Effector memory CD4-positive, alpha-beta T cell (primary cell): Measurements from ENCODE around the gene BCAS1.

Source experiments
- DNase-seq, 3 donors: peaks; one replicate each; pipeline ENCODE4 v3.0.0-alpha.2; 2020
- H3K27ac ChIP-seq: 2 replicates; pipeline ENCODE4 v1.7.0; 2013; ENCODE audit warnings: mild to moderate bottlenecking, low read length, moderate library complexity; ENCODE audit not compliant: insufficient read depth, poor library complexity, severe bottlenecking
- H3K27me3 ChIP-seq: replicated peaks from 2 replicates; pipeline ENCODE4 v1.7.0; 2013; ENCODE audit warnings: mild to moderate bottlenecking, low read length; ENCODE audit not compliant: insufficient read depth, control insufficient read depth, poor library complexity, severe bottlenecking
- H3K36me3 ChIP-seq: 2 replicates; pipeline ENCODE4 v1.7.0; 2013; ENCODE audit warnings: mild to moderate bottlenecking, low read length, moderate library complexity; ENCODE audit not compliant: control insufficient read depth, insufficient read depth
- H3K4me1 ChIP-seq: 2 replicates; pipeline ENCODE4 v1.7.0; 2013; ENCODE audit warnings: low read length, mild to moderate bottlenecking; ENCODE audit not compliant: control insufficient read depth, insufficient read depth, poor library complexity, severe bottlenecking
- H3K4me3 ChIP-seq: 2 replicates; pipeline ENCODE4 v1.7.0; 2013; ENCODE audit warnings: low read length, low read depth, mild to moderate bottlenecking; ENCODE audit not compliant: insufficient read depth, poor library complexity, severe bottlenecking
- H3K9me3 ChIP-seq: 2 replicates; pipeline ENCODE4 v1.7.0; 2013; ENCODE audit warnings: mild to moderate bottlenecking, low read length, moderate library complexity; ENCODE audit not compliant: control insufficient read depth

Gene BCAS1

DNA sequence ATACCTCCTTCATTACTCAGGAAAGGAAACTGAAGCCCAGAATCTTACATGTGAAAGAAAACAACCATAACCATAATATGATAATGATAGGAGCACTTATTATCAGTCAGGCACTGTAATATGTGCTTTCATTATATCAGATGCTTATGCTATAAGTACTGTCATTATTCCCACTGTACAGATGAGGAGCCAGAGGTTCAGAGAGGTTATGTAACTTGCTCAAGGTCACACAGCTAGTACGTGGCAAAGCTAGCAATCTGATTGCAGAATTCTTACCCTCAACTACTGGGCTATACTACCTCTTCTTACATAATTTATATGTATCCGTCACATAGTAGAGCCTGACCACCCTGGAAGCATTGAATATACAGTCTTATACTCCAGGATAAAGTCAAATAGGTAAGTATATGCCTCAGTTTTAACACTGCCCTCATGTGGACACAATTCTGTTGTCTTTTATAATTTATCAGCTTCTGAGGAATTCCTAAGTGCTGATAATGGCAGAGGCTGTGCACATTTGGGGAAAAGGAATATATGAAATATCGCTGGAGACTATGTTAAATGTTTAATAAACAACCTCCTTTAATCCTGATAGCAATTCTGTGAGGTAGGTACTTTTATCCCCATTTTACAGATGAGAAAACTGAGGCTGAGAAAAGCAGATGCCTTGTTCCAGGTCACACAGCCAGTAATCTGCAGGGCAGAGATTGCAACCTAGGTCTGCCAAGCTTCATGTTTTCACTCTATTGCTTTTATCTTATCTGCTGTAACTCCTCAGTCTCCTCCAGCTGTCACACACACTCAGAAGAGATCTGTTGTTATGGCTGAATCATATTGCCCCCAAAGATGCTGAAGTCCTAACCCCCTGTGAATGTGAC, 13.4 kb downstream of the BCAS1 start:
- H3K36me3 ChIP-seq: no peaks in the 10 kb centered on the region
- no peak overlapping the region for H3K4me3 ChIP-seq
- H3K27me3 ChIP-seq: no peaks in the 10 kb centered on the region
- H3K9me3 ChIP-seq: no peaks in the 10 kb centered on the region
- DNase-seq: no peak
- no peaks in the 10 kb centered on the region for H3K4me1 ChIP-seq
- H3K27ac ChIP-seq: no peak overlapping the region

DNA sequence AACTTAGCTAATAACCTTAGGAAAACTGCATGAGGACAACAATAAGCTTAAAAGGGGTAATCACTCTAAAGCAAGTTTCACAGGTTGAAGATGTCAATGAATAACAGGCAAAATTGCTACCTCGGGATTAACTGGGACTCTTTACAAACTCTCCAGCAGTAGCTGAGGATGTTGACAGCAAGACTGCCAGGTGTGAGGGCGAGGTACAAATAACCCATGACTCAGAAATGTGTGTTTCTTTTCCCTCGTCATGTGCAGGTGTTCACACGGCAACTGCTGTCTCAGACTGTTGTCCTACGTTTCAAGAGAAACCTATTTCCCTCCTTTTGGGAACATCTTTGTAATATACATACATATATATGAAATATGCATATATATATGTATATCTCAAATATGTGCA, 15.9 kb downstream of the BCAS1 start:
- Histone ChIP-seq H3K9me3 (no peaks in the 10 kb centered on the region), H3K4me3 (no peak overlapping the region), H3K36me3 (no peaks in the 10 kb centered on the region), H3K27ac (no peak overlapping the region), H3K27me3 (no peaks in the 10 kb centered on the region), H3K4me1 (no peaks in the 10 kb centered on the region)
- no peak for DNase-seq

DNA sequence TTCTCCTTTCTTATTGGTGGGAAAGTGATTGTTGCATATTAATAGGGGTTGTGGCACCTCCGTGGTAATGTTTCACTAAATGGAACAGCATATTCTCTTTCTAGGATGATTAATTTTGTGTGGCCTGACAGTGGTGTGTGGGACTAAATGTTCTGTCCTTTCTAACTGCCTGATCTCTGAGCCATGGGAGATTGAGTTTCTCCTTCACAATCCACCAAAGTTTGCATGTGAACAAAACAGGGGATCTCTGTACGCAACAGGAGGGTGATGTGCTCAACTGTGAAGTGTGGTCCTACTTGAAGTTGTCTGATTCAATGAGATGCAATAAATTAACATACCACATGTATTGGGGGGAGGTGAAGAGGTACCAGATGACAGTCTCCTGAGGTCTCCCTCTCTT, 19.3 kb downstream of the BCAS1 start:
- no peak for DNase-seq
- no peaks in the 10 kb centered on the region for H3K4me1 ChIP-seq
- no peaks in the 10 kb centered on the region for H3K27me3 ChIP-seq
- no peaks in the 10 kb centered on the region for H3K36me3 ChIP-seq
- H3K9me3 ChIP-seq: no peaks in the 10 kb centered on the region
- H3K4me3 ChIP-seq: no peak overlapping the region
- no peak overlapping the region for H3K27ac ChIP-seq

DNA sequence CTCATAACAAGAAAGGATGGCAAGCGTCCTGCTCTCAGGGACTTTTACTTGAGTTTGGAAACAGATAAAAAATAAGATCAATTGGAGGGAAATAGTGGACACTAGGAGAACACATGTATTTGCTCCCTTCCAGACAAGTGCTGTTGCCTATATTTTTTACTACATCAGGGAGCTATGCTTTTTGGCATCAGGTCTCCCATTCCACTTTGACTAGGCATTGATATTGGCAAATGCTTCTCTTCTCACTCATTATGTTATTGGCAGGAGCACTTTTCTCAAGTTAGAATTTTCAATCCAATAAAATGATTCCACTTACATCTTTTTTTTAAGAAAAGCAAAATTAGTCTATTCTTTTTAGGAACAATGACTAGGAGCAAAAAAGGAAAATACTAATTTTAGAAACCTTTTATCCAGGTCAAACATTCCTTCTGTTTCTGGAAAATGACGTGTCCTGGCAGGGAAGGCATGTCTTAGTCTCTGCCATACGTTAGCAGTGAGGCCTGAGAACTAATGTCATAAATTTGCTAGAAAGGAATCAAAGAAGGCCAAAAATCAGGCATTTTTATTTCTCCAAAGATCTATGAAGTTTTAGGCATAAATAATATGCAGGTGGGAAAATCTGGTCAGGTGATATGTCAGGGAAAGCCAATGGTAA, 21.4 kb downstream of the BCAS1 start:
- no peaks in the 10 kb centered on the region for H3K4me1 ChIP-seq
- H3K9me3 ChIP-seq: no peaks in the 10 kb centered on the region
- H3K27me3 ChIP-seq: no peaks in the 10 kb centered on the region
- H3K4me3 ChIP-seq: no peak overlapping the region
- no peak overlapping the region for H3K27ac ChIP-seq
- no peaks in the 10 kb centered on the region for H3K36me3 ChIP-seq
- no peak for DNase-seq

DNA sequence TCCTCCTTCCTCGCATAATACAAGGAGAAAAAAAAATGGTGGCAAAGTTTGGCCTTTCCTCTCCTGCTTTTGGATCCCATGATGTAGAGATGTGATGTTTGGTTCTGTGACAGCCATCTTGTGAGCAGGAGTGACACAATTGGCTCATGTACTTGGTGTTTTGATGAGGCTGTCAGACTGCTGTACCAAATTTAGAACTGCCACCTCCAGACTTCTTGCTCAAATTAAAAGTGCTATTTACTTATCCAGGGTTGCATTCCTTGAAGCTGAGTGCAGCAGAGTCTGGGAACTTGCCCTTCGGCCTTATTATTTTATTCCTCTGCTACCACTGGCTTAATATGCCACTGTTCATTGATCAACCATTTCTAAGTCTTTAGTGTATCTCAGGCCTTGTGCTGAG, 21.9 kb downstream of the BCAS1 start:
- H3K27ac ChIP-seq: no peak overlapping the region

DNA sequence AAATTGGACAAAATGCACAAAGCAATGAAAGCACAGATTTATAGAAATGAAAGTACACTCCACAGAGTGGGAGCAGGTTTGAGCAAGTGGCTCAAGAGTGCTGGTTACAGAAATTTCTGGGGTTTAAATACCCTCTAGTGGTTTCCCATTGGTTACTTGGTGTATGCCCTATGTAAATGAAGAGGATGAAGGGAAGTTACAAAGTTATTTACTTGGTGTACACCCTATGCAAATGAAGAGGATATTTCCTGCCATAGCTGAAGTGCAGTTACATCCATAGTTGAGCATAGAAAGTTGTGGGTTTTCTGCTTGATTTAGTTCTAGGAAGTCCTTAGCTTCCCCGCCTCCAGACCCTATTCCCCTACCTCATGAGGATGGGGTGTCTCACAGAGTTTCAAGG, 22.7 kb downstream of the BCAS1 start:
- Histone ChIP-seq H3K4me1 (no peaks in the 10 kb centered on the region), H3K36me3 (no peaks in the 10 kb centered on the region), H3K27me3 (no peaks in the 10 kb centered on the region), H3K27ac (no peak overlapping the region), H3K4me3 (no peak overlapping the region), H3K9me3 (no peaks in the 10 kb centered on the region)
- no peak for DNase-seq

More for the DNA sequence above, 21.9 kb downstream of the BCAS1 start:
- DNase-seq: no peak
- Histone ChIP-seq H3K4me3 (no peak overlapping the region), H3K4me1 (no peaks in the 10 kb centered on the region), H3K9me3 (no peaks in the 10 kb centered on the region), H3K36me3 (no peaks in the 10 kb centered on the region), H3K27me3 (no peaks in the 10 kb centered on the region)

DNA sequence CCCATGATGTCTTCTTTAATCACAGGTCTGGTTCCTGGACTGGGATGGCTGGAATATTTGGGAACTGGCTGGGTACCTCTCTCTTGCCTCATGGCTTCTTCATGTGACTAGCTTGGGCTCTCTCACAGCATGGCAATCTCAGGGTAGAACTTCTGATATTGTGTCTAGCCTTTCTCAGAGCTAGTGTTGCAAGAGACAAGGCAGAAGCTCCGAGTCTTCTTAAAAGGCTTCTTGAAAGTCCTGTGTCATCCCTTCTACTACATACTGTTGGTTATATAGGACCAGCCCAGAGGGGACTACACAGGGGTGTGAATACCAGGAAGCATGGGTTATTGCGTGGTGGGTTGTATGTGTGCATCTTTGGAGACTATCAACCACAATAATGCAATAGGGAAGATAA, 23.3 kb downstream of the BCAS1 start:
- DNase-seq: no peak
- no peak overlapping the region for H3K27ac ChIP-seq
- H3K4me3 ChIP-seq: no peak overlapping the region
- no peaks in the 10 kb centered on the region for H3K9me3 ChIP-seq
- no peaks in the 10 kb centered on the region for H3K4me1 ChIP-seq
- H3K27me3 ChIP-seq: no peaks in the 10 kb centered on the region
- no peaks in the 10 kb centered on the region for H3K36me3 ChIP-seq

DNA sequence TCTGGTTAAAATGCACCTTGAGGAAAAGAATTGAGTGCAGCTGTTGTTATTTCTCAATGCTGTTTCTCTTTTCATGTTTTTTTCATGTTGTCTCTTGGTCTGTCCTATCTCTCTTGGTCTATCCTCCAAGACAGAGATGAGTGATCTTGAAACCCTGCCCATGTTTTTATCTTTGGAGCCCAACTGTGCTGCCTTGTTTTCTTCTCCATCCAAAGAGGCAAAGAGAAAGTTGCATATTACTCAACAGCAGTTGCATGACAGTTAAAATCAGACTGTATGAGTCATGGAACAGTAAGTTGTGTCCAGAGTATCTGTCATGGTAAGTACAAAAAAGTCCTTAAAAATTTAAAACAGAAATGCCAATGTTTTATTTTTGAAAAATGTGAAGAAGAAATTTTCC, 26.2 kb downstream of the BCAS1 start:
- no peaks in the 10 kb centered on the region for H3K9me3 ChIP-seq
- no peak overlapping the region for H3K27ac ChIP-seq
- no peaks in the 10 kb centered on the region for H3K4me1 ChIP-seq
- H3K36me3 ChIP-seq: no peaks in the 10 kb centered on the region
- no peak overlapping the region for H3K4me3 ChIP-seq
- no peaks in the 10 kb centered on the region for H3K27me3 ChIP-seq
- DNase-seq: no peak

DNA sequence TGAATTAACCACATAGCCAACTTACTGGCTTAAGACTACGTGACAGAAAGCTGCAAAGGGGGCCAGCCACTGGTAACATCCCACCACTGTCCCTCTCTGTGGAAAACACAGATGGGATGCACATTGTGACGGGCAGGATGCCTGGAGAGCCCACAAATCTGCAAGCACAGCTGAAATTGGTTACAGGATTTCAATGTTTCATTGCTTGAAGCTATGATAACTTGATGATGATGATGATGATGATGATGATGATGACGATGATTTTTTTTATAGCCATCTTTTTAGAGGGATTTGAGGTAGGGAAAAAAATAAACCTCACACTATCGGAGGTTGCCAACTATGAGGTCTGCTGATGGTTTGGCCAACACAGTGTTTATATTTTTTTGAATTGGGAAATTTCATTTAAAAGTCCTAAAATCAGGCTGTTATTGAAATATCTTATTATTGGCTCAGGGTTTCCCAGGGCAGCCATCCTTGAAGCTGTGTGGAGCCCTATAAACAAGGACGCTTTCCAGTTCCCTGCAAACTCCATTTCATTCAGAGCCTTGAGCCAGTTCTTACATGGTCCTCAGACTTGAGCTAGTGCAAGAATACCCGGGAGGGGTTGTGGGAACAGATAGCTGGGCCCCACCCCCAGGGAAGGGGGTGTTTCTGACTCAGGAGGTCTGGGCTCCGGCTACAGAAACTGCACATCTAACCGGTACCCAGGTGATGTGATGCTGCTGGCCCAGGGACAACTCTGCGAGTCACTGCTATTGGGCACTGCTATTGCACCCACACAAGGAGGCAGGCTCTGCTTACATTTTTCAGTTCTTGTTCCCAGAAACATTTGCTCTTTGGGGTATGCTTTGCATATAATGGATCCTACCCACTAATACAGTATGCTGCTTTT, 27.1 kb downstream of the BCAS1 start:
- Histone ChIP-seq H3K4me1 (no peaks in the 10 kb centered on the region), H3K27me3 (no peaks in the 10 kb centered on the region), H3K36me3 (no peaks in the 10 kb centered on the region), H3K27ac (no peak overlapping the region), H3K4me3 (no peak overlapping the region), H3K9me3 (no peaks in the 10 kb centered on the region)
- DNase-seq: no peak
